Smooth muscle cell (in vitro differentiated cells): ENCODE measurements around the gene CDK5R1. TPM values are rescaled to one million over a fixed set of nuclear protein-coding genes. Genes with fewer than 3 reads are reported as not detected.
"Not testable (repeated sequence)": the region's sequence is repeated elsewhere in the genome, so short reads cannot be mapped to it uniquely, and the experiment has no call there.

ENCODE experiments used
- DNase-seq: peaks from one replicate; lab custom pipeline; 2025; ENCODE audit not compliant: unreplicated experiment; lab: John Stamatoyannopoulos, UW
- H2AFZ ChIP-seq: fragments of 200-600 bp; sonication (generic); 2 replicates; pipeline ENCODE4 v1.6.0; 2016; ENCODE audit warnings: antibody characterized with exemption, low read depth, mild to moderate bottlenecking
- H3F3A ChIP-seq: fragments of 200-600 bp; sonication (generic); 2 replicates; pipeline ENCODE4 v1.6.0; 2017; ENCODE audit warnings: antibody characterized with exemption, low read depth
- H3K27ac ChIP-seq: fragments of 200-600 bp; sonication (generic); 2 replicates; pipeline ENCODE4 v1.5.1; 2016; ENCODE audit warnings: low read depth, mild to moderate bottlenecking
- H3K27me3 ChIP-seq: fragments of 200-600 bp; sonication (generic); 2 replicates; pipeline ENCODE4 v1.6.1; 2016; ENCODE audit warnings: low read depth, mild to moderate bottlenecking
- H3K36me3 ChIP-seq: fragments of 200-600 bp; sonication (generic); 2 replicates; pipeline ENCODE4 v1.5.1; 2016; ENCODE audit warnings: low read depth
- H3K4me1 ChIP-seq: fragments of 200-600 bp; sonication (generic); 2 replicates; pipeline ENCODE4 v1.5.1; 2016; ENCODE audit warnings: low read depth
- H3K4me2 ChIP-seq: fragments of 200-600 bp; sonication (generic); 2 replicates; pipeline ENCODE4 v1.6.0; 2016; ENCODE audit warnings: mild to moderate bottlenecking
- H3K4me3 ChIP-seq: fragments of 200-600 bp; sonication (generic); 2 replicates; pipeline ENCODE4 v1.5.1; 2016; ENCODE audit warnings: mild to moderate bottlenecking
- H3K79me2 ChIP-seq: fragments of 200-600 bp; sonication (generic); 2 replicates; pipeline ENCODE4 v1.6.0; 2016; ENCODE audit warnings: low read depth, mild to moderate bottlenecking
- H3K9ac ChIP-seq: fragments of 200-600 bp; sonication (generic); 2 replicates; pipeline ENCODE4 v1.6.0; 2016; ENCODE audit warnings: low read depth
- H3K9me3 ChIP-seq: fragments of 200-600 bp; sonication (generic); replicated peaks from 2 replicates; pipeline ENCODE4 v1.5.1; 2016; ENCODE audit warnings: low read depth
- H4K20me1 ChIP-seq: fragments of 200-600 bp; sonication (generic); 2 replicates; pipeline ENCODE4 v1.6.0; 2016; ENCODE audit warnings: low read depth
- whole genome bisulfite sequencing: methylation state at CpG from one replicate; pipeline ENCODE4 v1.1.7; 2016; ENCODE audit warnings: low lambda C conversion rate; 5-methylcytosine and 5-hydroxymethylcytosine counted together
- polyA plus RNA-seq: library from polyadenylated mRNA; unstranded; fragments of >200 nt; fragmentation: Nextera tagmentation; extraction: Ambion mirVana; gene quantifications from 2 replicates; pipeline ENCODE4 v1.2.1, GENCODE V29; 2016
- total RNA-seq: library from RNA; depleted of rRNA; stranded (reverse); fragments of >200 nt; gene quantifications from 2 replicates; pipeline ENCODE4 v1.2.3, GENCODE V29; 2014
- TF ChIP-seq, protein P1 (sequence below): fragments of 200-600 bp; sonication (generic); IDR thresholded peaks from 2 replicates; pipeline ENCODE4 v1.5.1; 2017; ENCODE audit warnings: borderline replicate concordance, mild to moderate bottlenecking, antibody characterized with exemption; ENCODE audit not compliant: insufficient read depth, poor library complexity, severe bottlenecking

Gene CDK5R1
- total and polyA plus RNA-seq, 2 experiments from 2014 or later: 2.3 to 3.1 TPM

DNA sequence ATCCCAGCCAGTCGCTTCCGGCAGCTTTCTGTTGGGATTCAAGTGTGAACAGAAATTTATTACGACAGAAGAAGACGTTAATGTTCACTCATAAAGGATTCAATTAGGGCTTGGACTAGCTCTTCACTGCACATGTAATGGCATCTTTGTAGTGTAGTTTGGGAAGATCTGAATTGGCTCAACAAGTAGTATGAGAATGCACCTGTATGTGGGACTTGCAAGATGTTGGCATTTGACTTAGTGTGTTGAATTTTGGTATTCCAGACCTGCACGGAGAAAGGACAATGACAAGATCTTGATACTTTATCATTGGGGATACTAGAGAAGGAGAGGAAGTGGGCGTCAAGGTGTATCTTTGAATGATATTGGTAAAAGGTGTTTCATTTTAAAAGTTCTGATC is 41.3 kb upstream of the CDK5R1 start:
- peak overlapping the region; percentile 98 for H3K9ac ChIP-seq

DNA sequence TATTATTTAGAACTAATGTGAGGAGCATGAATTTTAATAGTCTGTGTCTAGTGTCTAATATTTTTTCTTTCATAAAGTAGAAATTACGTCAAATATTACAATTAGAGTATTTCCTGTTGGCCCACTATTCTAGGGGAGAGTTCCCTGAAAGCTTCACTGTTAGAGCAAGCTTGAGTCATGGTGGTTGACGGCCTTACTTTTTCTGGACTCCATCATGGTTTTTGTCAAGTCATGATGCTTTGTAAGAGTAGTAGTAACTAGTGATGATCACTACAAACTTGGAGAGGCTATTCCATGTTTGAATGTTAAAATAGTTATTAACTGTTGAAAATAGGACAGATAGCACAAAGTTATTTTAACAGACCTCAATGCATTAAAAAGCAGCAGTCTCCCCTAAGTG is 40.8 kb upstream of the CDK5R1 start:
- Histone ChIP-seq H3K4me1 (peaks cover 12% of the 10 kb centered on the region), H3K27me3 (no peaks in the 10 kb centered on the region), H3K9me3 (no peaks in the 10 kb centered on the region), H3K27ac (peak overlapping the region; percentile 99), H4K20me1 (peaks cover 57% of the 10 kb centered on the region), H3K9ac (peak overlapping the region; percentile 98), H3K36me3 (no peaks in the 10 kb centered on the region), H2AFZ (no peak overlapping the region), H3K4me3 (peak overlapping the region; percentile 77), H3F3A (no peaks in the 10 kb centered on the region), H3K4me2 (peak overlapping the region; percentile 88), H3K79me2 (peaks cover 60% of the 10 kb centered on the region)
- no peak for DNase-seq
- TF ChIP-seq, protein P1, sequence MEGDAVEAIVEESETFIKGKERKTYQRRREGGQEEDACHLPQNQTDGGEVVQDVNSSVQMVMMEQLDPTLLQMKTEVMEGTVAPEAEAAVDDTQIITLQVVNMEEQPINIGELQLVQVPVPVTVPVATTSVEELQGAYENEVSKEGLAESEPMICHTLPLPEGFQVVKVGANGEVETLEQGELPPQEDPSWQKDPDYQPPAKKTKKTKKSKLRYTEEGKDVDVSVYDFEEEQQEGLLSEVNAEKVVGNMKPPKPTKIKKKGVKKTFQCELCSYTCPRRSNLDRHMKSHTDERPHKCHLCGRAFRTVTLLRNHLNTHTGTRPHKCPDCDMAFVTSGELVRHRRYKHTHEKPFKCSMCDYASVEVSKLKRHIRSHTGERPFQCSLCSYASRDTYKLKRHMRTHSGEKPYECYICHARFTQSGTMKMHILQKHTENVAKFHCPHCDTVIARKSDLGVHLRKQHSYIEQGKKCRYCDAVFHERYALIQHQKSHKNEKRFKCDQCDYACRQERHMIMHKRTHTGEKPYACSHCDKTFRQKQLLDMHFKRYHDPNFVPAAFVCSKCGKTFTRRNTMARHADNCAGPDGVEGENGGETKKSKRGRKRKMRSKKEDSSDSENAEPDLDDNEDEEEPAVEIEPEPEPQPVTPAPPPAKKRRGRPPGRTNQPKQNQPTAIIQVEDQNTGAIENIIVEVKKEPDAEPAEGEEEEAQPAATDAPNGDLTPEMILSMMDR: no peak
- 52% methylated on average over 2 of the region's 2 CpGs for WGBS

More for the DNA sequence above, 41.3 kb upstream of the CDK5R1 start:
- Histone ChIP-seq H3K27me3 (no peaks in the 10 kb centered on the region), H3F3A (no peaks in the 10 kb centered on the region), H3K27ac (peak overlapping the region; percentile 99), H3K4me1 (peaks cover 12% of the 10 kb centered on the region), H2AFZ (no peak overlapping the region), H3K4me2 (peak overlapping the region; percentile 88), H3K9me3 (no peaks in the 10 kb centered on the region), H4K20me1 (peaks cover 52% of the 10 kb centered on the region), H3K36me3 (no peaks in the 10 kb centered on the region), H3K4me3 (peak overlapping the region; percentile 77), H3K79me2 (peaks cover 56% of the 10 kb centered on the region)
- no peak for DNase-seq
- WGBS: 21% methylated on average over 6 of the region's 6 CpGs
- TF ChIP-seq, protein P1: no peak

DNA sequence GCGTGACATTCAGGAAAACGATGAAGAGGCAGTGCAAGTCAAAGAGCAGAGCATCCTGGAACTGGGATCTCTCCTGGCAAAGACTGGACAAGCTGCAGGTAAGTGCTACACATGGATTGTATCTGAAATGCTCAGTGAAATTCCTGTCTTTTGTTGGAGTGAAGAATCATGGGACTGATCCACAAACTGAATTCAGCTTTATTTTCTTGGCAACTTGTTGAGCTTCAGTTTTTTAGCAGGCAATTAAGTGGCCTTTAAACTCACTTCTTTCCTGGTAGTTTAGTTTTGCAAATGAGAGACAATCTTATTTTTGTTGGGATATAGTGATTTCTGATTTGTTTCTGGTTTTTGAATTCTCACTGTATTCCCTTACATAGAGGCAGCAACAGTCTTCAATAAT is 39.8 kb upstream of the CDK5R1 start:
- Histone ChIP-seq H2AFZ (no peak overlapping the region), H3K9ac (no peak overlapping the region), H3K9me3 (no peaks in the 10 kb centered on the region), H3K79me2 (peaks cover 70% of the 10 kb centered on the region), H3K27me3 (no peaks in the 10 kb centered on the region), H3K4me1 (peaks cover 12% of the 10 kb centered on the region), H3K4me2 (no peak overlapping the region), H3K4me3 (no peak overlapping the region), H4K20me1 (peaks cover 67% of the 10 kb centered on the region), H3F3A (no peaks in the 10 kb centered on the region), H3K27ac (no peak overlapping the region), H3K36me3 (peaks cover 5% of the 10 kb centered on the region)
- no peak for DNase-seq
- 96% methylated on average over 2 of the region's 2 CpGs for WGBS
- TF ChIP-seq, protein P1: no peak

DNA sequence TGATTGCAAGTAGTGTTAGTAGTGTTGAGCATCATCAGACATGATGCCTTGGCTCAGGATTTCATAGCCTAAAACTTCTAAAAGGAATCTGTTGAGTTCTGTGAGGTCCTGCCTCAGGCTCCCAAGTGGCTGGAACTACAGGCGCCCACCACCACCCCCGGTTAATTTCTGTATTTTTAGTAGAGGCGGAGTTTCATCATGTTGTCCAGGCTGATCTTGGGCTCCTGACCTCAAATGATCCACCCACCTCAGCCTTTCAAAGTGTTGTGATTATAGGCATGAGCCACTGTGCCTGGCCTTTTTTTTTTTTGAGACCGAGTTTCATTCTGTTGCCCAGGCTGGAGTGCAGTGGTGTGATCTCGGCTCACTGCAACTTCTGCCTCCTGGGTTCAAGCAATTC is 36.8 kb upstream of the CDK5R1 start:
- Histone ChIP-seq H3K27ac (no peak overlapping the region), H3K9me3 (no peaks in the 10 kb centered on the region), H3K27me3 (no peaks in the 10 kb centered on the region), H3K4me3 (no peak overlapping the region), H3F3A (no peaks in the 10 kb centered on the region), H4K20me1 (peaks cover 97% of the 10 kb centered on the region), H3K9ac (no peak overlapping the region), H3K4me2 (no peak overlapping the region), H3K4me1 (peaks cover 12% of the 10 kb centered on the region), H2AFZ (no peak overlapping the region), H3K36me3 (peaks cover 16% of the 10 kb centered on the region), H3K79me2 (peaks cover 89% of the 10 kb centered on the region)
- WGBS: 99% methylated on average over 5 of the region's 5 CpGs
- TF ChIP-seq, protein P1: no peak
- DNase-seq: no peak

DNA sequence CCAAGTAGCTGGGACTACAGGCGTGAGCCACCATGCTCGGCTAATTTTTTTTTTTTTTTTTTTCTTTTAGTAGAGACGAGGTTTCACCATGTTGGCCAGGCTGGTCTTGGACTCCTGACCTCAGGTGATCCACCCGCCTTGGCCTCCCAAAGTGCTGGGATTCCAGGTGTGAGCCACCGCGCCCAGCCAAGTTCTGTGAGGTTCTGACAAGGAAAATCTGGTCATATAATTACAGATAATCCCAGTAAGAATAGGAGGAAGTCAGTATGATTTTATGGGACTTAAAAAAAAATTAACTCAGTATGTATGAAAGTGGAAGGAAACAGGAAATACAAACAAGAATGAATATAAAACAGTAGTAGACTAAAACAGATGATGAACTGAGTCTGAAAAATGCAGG is 36.4 kb upstream of the CDK5R1 start:
- 95% methylated on average over 6 of the region's 6 CpGs for WGBS
- not testable (repeated sequence) for H3K9ac ChIP-seq, H3K9me3 ChIP-seq, H3K27me3 ChIP-seq, H3K27ac ChIP-seq, DNase-seq, H3F3A ChIP-seq, H3K4me3 ChIP-seq, H3K4me2 ChIP-seq, H2AFZ ChIP-seq
- Histone ChIP-seq H4K20me1 (peaks cover 97% of the 10 kb centered on the region), H3K4me1 (peaks cover 11% of the 10 kb centered on the region), H3K79me2 (peaks cover 89% of the 10 kb centered on the region), H3K36me3 (peaks cover 21% of the 10 kb centered on the region)
